Peyer's patch (tissue), 4 donors: ENCODE data around the gene PRND. TPM values are rescaled to one million over a fixed set of nuclear protein-coding genes. Genes with fewer than 3 reads are reported as not detected.

Experiments used
- DNase-seq, 3 donors: peaks; one replicate each; pipeline ENCODE4 v3.0.0-alpha.2; 2017 to 2019
- H3K27ac ChIP-seq, 4 donors: fragments of 200-600 bp; sonication (generic); one replicate each; pipeline ENCODE4 v1.5.1; 2016 to 2019
- H3K27me3 ChIP-seq, 2 donors: fragments of 200-600 bp; sonication (generic); one replicate each; pipeline ENCODE4 v1.5.1; 2019
- H3K36me3 ChIP-seq, 3 donors: fragments of 200-600 bp; sonication (generic); one replicate each; pipeline ENCODE4 v1.5.1; 2016 to 2019
- H3K4me1 ChIP-seq, 4 donors: fragments of 200-600 bp; sonication (generic); one replicate each; pipeline ENCODE4 v1.5.1; 2016 to 2019
- H3K4me3 ChIP-seq, 4 donors: fragments of 200-600 bp; sonication (generic); 1 replicate in 3 of 4; 2 replicates in 1 of 4; pipeline ENCODE4 v1.5.1; 2016 to 2019; ENCODE audit warnings: mild to moderate bottlenecking in 1 of 4
- H3K9me3 ChIP-seq, 4 donors: fragments of 200-600 bp; sonication (generic); one replicate each; pipeline ENCODE4 v1.5.1; 2016 to 2019; ENCODE audit warnings: mild to moderate bottlenecking in 1 of 4
- CTCF ChIP-seq, 6 experiments: fragments of 450-650 bp in 4 of 6; fragments of 200-600 bp in 2 of 6; sonication (generic) in 1 of 6; IDR thresholded peaks; one replicate each; pipeline ENCODE4 v1.5.1; 2017 to 2019; ENCODE audit warnings: antibody characterized with exemption in 6 of 6, mild to moderate bottlenecking in 3 of 6, moderate library complexity in 1 of 6
- POLR2A ChIP-seq, 2 donors: fragments of 450-650 bp; IDR thresholded peaks; one replicate each; pipeline ENCODE4 v1.5.1; 2017; ENCODE audit warnings: antibody characterized with exemption in 2 of 2, mild to moderate bottlenecking in 2 of 2, moderate library complexity in 2 of 2
- total RNA-seq, 4 donors: library from RNA; depleted of rRNA; stranded (reverse); fragments of >200 nt; gene quantifications; one replicate each; pipeline ENCODE4 v1.1.0, GENCODE V29; 2016

Gene PRND
- total RNA-seq, 4 donors from 2014 or later = not detected

- no peaks in the 10 kb centered on the region for H3K9me3 ChIP-seq
- H3K27ac ChIP-seq = no peak overlapping the region
- H3K4me3 ChIP-seq = no peak overlapping the region
- no peak for TF ChIP-seq POLR2A (IDR thresholded peaks at IDR 0.05)
- TF ChIP-seq CTCF (IDR thresholded peaks at IDR 0.05) = no peak
- H3K36me3 ChIP-seq = no peaks in the 10 kb centered on the region
- no peaks in the 10 kb centered on the region for H3K27me3 ChIP-seq
- DNase-seq = no peak
- peaks cover 0 to 6% (median 2%) of the 10 kb centered on the region in 4 donors for H3K4me1 ChIP-seq
These were observed 6.5 kb downstream of the PRND start for GRCh38 chr20:4728120-4728760.

GRCh38 chr20:4729265-4729664, 7.6 kb downstream of the PRND start:
- H3K27me3 ChIP-seq = no peaks in the 10 kb centered on the region
- H3K27ac ChIP-seq = no peak overlapping the region

GRCh38 chr20:4730780-4731179, 9.1 kb downstream of the PRND start:
- Histone ChIP-seq H3K4me3 (no peak overlapping the region), H3K27ac (no peak overlapping the region), H3K36me3 (no peaks in the 10 kb centered on the region), H3K4me1 (peaks cover 0 to 6% (median 2%) of the 10 kb centered on the region in 4 donors), H3K9me3 (no peaks in the 10 kb centered on the region), H3K27me3 (no peaks in the 10 kb centered on the region)
- DNase-seq = no peak
- TF ChIP-seq CTCF (IDR thresholded peaks at IDR 0.05) (no peak), POLR2A (IDR thresholded peaks at IDR 0.05) (no peak)

More at GRCh38 chr20:4729265-4729664, 7.6 kb downstream of the PRND start:
- peaks cover 0 to 6% (median 2%) of the 10 kb centered on the region in 4 donors for H3K4me1 ChIP-seq
- no peak for DNase-seq
- no peaks in the 10 kb centered on the region for H3K36me3 ChIP-seq
- TF ChIP-seq POLR2A (IDR thresholded peaks at IDR 0.05) = no peak
- no peak for TF ChIP-seq CTCF (IDR thresholded peaks at IDR 0.05)
- H3K4me3 ChIP-seq = no peak overlapping the region
- H3K9me3 ChIP-seq = no peaks in the 10 kb centered on the region

GRCh38 chr20:4736875-4737274, 15.2 kb downstream of the PRND start:
- no peak for DNase-seq
- no peak for TF ChIP-seq POLR2A (IDR thresholded peaks at IDR 0.05)
- no peak for TF ChIP-seq CTCF (IDR thresholded peaks at IDR 0.05)

GRCh38 chr20:4737857-4738627, 16.3 kb downstream of the PRND start:
- Histone ChIP-seq H3K4me3 (no peak overlapping the region), H3K4me1 (no peaks in the 10 kb centered on the region), H3K9me3 (no peaks in the 10 kb centered on the region), H3K36me3 (no peaks in the 10 kb centered on the region), H3K27ac (no peak overlapping the region), H3K27me3 (no peaks in the 10 kb centered on the region)
- DNase-seq = no peak
- TF ChIP-seq POLR2A (IDR thresholded peaks at IDR 0.05) (no peak), CTCF (IDR thresholded peaks at IDR 0.05) (no peak)

More at GRCh38 chr20:4736875-4737274, 15.2 kb downstream of the PRND start:
- no peaks in the 10 kb centered on the region for H3K36me3 ChIP-seq
- no peak overlapping the region for H3K4me3 ChIP-seq
- H3K27ac ChIP-seq = no peak overlapping the region
- H3K27me3 ChIP-seq = no peaks in the 10 kb centered on the region
- H3K4me1 ChIP-seq = no peaks in the 10 kb centered on the region
- no peaks in the 10 kb centered on the region for H3K9me3 ChIP-seq
